Neural progenitor cell (in vitro differentiated cells): ENCODE results near the gene KDF1. TPM values are rescaled to one million over a fixed set of nuclear protein-coding genes. Genes with fewer than 3 reads are reported as not detected.

ENCODE experiments used
- DNase-seq: peaks from one replicate; pipeline ENCODE4 v3.0.0-alpha.2; 2016; ENCODE audit warnings: low spot score
- H2AFZ ChIP-seq: fragments of 200-600 bp; sonication (generic); replicated peaks from 2 replicates; pipeline ENCODE4 v1.6.1; 2016; ENCODE audit warnings: antibody characterized with exemption
- H3F3A ChIP-seq: fragments of 200-600 bp; sonication (generic); 2 replicates; pipeline ENCODE4 v1.6.1; 2016; ENCODE audit warnings: antibody characterized with exemption, low read depth
- H3K27ac ChIP-seq: fragments of 200-600 bp; sonication (generic); 2 replicates; pipeline ENCODE4 v1.5.1; 2016; ENCODE audit warnings: mild to moderate bottlenecking
- H3K27me3 ChIP-seq: fragments of 200-600 bp; sonication (generic); 2 replicates; pipeline ENCODE4 v1.6.1; 2016; ENCODE audit warnings: mild to moderate bottlenecking, moderate library complexity
- H3K36me3 ChIP-seq: fragments of 200-600 bp; sonication (generic); 2 replicates; pipeline ENCODE4 v1.5.1; 2016
- H3K4me1 ChIP-seq: fragments of 200-600 bp; sonication (generic); 2 replicates; pipeline ENCODE4 v1.6.1; 2016; ENCODE audit warnings: mixed run types
- H3K4me2 ChIP-seq: fragments of 200-600 bp; sonication (generic); 2 replicates; pipeline ENCODE4 v1.6.1; 2016
- H3K4me3 ChIP-seq: fragments of 200-600 bp; sonication (generic); 2 replicates; pipeline ENCODE4 v1.5.1; 2016
- H3K79me2 ChIP-seq: fragments of 200-600 bp; sonication (generic); 2 replicates; pipeline ENCODE4 v1.6.1; 2016; ENCODE audit warnings: low read depth
- H3K9ac ChIP-seq: fragments of 200-600 bp; sonication (generic); 2 replicates; pipeline ENCODE4 v1.6.1; 2016
- H3K9me3 ChIP-seq: fragments of 200-600 bp; sonication (generic); 2 replicates; pipeline ENCODE4 v1.5.1; 2016; ENCODE audit warnings: low read depth
- H4K20me1 ChIP-seq: fragments of 200-600 bp; sonication (generic); 2 replicates; pipeline ENCODE4 v1.6.1; 2016; ENCODE audit warnings: low read depth
- H3K27ac Mint-ChIP-seq: 3 replicates; pipeline ENCODE4 v1.8.0; 2021; ENCODE audit warnings: mixed read lengths
- H3K27me3 Mint-ChIP-seq: 2 replicates; pipeline ENCODE4 v1.8.0; 2022; ENCODE audit warnings: low read depth, mild to moderate bottlenecking, inconsistent platforms, moderate library complexity, mixed read lengths; ENCODE audit not compliant: insufficient read depth
- H3K36me3 Mint-ChIP-seq: 3 replicates; pipeline ENCODE4 v1.8.0; 2021; ENCODE audit warnings: mixed read lengths
- H3K4me1 Mint-ChIP-seq: 3 replicates; pipeline ENCODE4 v1.8.0; 2021; ENCODE audit warnings: mixed read lengths
- H3K4me3 Mint-ChIP-seq: 3 replicates; pipeline ENCODE4 v1.8.0; 2021; ENCODE audit warnings: mild to moderate bottlenecking, moderate library complexity, mixed read lengths
- H3K9me3 Mint-ChIP-seq: 3 replicates; pipeline ENCODE4 v1.8.0; 2020; ENCODE audit warnings: mixed read lengths
- EZH2 ChIP-seq: fragments of 200-600 bp; sonication (generic); IDR thresholded peaks from 2 replicates; pipeline ENCODE4 v1.6.1; 2017; ENCODE audit warnings: antibody characterized with exemption, mild to moderate bottlenecking, moderate library complexity
- EZH2phosphoT487 ChIP-seq: fragments of 200-600 bp; sonication (generic); IDR thresholded peaks from 2 replicates; pipeline ENCODE4 v1.6.1; 2017; ENCODE audit warnings: antibody characterized with exemption
- total RNA-seq: library from RNA; depleted of rRNA; stranded (reverse); fragments of >200 nt; gene quantifications from 2 replicates; pipeline ENCODE4 v1.2.3, GENCODE V29; 2015; ENCODE audit warnings: low replicate concordance
- TF ChIP-seq, protein P1 (sequence below): fragments of 200-600 bp; sonication (generic); IDR thresholded peaks from 2 replicates; pipeline ENCODE4 v1.5.1; 2017; ENCODE audit warnings: antibody characterized with exemption, mild to moderate bottlenecking

Gene KDF1
- total RNA-seq, 1 donor from 2014 or later, result not detected

DNA sequence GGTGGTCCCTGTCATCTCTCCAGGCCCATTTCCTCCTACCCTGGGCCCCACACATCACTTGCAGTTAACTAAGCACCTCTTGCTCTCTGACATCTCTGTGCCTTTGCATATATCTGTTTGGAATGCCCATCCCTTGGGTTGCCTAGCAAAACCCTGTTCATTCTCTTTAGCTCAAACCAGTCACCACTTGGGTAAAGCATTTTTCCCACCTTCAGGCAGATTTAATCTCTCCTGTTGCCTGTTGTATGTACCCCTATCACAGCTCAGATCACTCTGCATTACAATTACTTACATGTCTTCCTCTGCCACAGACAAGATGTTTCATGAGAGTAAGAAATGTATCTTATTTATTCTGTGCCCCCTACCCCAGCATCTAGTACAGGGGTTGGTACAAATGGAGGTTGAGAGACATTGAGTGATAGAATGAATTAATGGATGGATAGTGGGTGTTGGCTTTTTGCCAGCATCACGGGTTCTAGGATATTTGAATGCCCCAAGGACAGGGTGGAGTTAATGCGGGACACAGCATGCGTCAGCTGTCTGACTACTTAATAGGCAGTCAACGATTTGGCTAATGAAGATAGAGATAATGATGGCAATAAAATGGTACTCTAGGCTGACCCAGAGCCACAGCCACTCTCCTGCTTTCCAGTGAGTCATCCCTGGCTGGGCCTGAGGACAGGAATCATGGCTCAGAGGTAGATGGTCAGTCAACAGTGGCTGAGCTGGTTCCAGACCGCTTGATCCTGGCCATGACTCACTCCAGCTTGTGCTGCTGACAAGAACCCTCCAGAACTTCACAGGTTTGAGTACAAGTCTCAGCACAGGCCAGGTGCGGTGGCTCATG is 53.0 kb downstream of the KDF1 start:
- Histone ChIP-seq H2AFZ (no peak overlapping the region), H3K27me3 (peaks cover 3% of the 10 kb centered on the region)
- TF ChIP-seq EZH2phosphoT487, result no peak
- no peak for TF ChIP-seq EZH2
- TF ChIP-seq, protein P1, sequence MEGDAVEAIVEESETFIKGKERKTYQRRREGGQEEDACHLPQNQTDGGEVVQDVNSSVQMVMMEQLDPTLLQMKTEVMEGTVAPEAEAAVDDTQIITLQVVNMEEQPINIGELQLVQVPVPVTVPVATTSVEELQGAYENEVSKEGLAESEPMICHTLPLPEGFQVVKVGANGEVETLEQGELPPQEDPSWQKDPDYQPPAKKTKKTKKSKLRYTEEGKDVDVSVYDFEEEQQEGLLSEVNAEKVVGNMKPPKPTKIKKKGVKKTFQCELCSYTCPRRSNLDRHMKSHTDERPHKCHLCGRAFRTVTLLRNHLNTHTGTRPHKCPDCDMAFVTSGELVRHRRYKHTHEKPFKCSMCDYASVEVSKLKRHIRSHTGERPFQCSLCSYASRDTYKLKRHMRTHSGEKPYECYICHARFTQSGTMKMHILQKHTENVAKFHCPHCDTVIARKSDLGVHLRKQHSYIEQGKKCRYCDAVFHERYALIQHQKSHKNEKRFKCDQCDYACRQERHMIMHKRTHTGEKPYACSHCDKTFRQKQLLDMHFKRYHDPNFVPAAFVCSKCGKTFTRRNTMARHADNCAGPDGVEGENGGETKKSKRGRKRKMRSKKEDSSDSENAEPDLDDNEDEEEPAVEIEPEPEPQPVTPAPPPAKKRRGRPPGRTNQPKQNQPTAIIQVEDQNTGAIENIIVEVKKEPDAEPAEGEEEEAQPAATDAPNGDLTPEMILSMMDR, result no peak

DNA sequence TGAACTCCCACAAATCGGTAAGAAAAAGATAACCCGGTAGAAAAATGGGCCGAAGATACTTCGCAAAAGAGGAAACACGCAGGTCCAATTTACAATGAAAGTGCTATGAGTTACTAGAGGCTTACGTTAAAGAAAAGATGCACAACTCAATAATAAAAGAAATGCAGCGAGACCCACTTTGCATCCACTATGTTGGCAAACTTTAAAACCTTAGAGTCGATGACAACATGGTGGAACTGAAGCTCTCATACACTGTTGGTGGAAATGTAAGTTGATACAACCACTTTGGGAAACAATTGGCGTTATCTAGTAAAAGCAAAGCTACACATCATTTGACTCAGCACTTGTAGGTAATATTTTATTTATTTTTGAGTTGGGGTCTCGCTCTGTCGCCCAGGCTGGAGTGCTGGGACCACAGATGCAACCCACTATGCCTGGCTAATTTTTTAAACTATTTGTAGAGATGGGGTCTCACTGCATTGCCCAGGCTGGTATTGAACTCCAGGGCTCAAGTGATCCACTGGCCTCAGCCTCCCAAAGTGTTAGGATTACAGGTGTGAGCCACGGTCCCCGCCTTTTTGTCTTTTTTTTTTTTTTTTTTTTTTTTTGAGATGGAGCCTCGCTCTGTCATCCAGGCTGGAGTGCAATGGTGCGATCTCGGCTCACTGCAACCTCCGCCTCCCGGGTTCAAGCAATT is 59.3 kb downstream of the KDF1 start:
- Histone ChIP-seq H3K27ac (no peak overlapping the region), H3K27me3 (no peaks in the 10 kb centered on the region), H3K36me3 (no peaks in the 10 kb centered on the region), H3K79me2 (peaks cover 28% of the 10 kb centered on the region), H4K20me1 (no peaks in the 10 kb centered on the region), H3K9me3 (no peaks in the 10 kb centered on the region), H3K4me1 (peaks cover 9% of the 10 kb centered on the region), H3K4me2 (peak overlapping the region; percentile 82), H3K9ac (peak overlapping the region; percentile 98), H2AFZ (peak overlapping the region; percentile 95), H3K4me3 (peak overlapping the region; percentile 90), H3F3A (peaks cover 12% of the 10 kb centered on the region)
- TF ChIP-seq, protein P1, result no peak
- TF ChIP-seq EZH2phosphoT487 (no peak), EZH2 (no peak)
- H3K27me3 Mint-ChIP-seq, result peaks cover 3% of the 10 kb centered on the region
- peak overlapping the region; percentile 85 for H3K27ac Mint-ChIP-seq
- H3K36me3 Mint-ChIP-seq, result peaks cover 4% of the 10 kb centered on the region
- DNase-seq, result no peak
- no peaks in the 10 kb centered on the region for H3K9me3 Mint-ChIP-seq
- H3K4me1 Mint-ChIP-seq, result peaks cover 15% of the 10 kb centered on the region
- peak overlapping the region; percentile 90 for H3K4me3 Mint-ChIP-seq

More for the DNA sequence above, 53.0 kb downstream of the KDF1 start:
- Histone ChIP-seq H3K4me2 (no peak overlapping the region), H3K9me3 (no peaks in the 10 kb centered on the region), H4K20me1 (no peaks in the 10 kb centered on the region), H3K36me3 (no peaks in the 10 kb centered on the region), H3K4me3 (no peak overlapping the region), H3K79me2 (no peaks in the 10 kb centered on the region), H3K9ac (no peak overlapping the region), H3F3A (peaks cover 2% of the 10 kb centered on the region), H3K27ac (no peak overlapping the region), H3K4me1 (no peaks in the 10 kb centered on the region)
- Mint-ChIP-seq H3K9me3 (no peaks in the 10 kb centered on the region), H3K27me3 (peaks cover 5% of the 10 kb centered on the region), H3K36me3 (no peaks in the 10 kb centered on the region), H3K4me3 (no peak overlapping the region), H3K27ac (no peak overlapping the region), H3K4me1 (no peaks in the 10 kb centered on the region)
- no peak for DNase-seq

DNA sequence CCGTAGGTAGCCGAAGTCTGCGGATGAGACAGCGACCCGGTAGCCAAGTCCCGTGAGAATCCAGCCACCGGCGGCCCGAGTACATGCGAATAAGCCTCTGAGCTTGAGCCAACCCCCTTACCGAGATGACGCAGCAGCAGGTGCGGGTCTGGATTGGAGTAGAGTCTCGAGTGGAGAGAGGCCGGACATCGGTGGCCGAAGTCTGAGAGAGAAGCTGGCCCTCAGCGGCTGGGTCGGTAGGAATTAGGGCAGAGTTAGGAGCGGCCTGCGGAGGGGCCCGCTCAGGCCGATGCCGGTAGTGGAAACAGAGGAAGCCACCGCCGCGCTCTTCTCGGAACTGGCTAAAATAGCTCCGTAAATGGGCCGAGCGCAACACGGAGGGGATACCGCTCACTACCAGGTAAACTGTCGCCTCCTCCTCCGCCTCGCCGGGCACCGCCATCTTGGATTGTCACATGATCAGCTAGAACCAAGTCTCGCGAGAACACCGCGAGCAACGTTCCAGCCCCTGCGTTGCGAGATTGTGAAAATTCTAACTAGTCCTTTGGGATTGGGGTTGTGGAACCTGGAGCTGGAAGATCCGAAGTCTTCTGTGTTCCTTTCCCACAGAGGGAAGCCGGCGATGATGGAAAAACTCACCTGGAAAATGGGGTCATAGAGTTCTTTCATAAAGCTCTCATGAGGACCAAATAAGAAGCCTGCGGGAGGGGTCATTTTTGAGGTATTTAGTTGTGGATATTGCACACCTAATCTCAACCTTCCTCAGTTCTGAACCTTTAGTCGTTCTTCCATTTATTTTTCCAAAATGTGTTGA is 60.1 kb downstream of the KDF1 start, which contains the start of gene GPATCH3:
Gene GPATCH3, minus strand, starts transcription at position 467 of the 814 bp plus-strand sequence. Its CDS starts 25 bp downstream, at position 442.
- Mint-ChIP-seq H3K4me1 (peaks cover 15% of the 10 kb centered on the region), H3K4me3 (peak within 1 kb of the TSS; percentile 90), H3K27me3 (peaks cover 3% of the 10 kb centered on the region), H3K9me3 (no peaks in the 10 kb centered on the region), H3K36me3 (peaks cover 4% of the 10 kb centered on the region), H3K27ac (peak within 1 kb of the TSS; percentile 85)
- H2AFZ ChIP-seq, result peak within 1 kb of the TSS; percentile 95
- peaks cover 28% of the 10 kb centered on the region for H3K79me2 ChIP-seq
- peak within 1 kb of the TSS; percentile 84 for H3K27ac ChIP-seq
- peak within 1 kb of the TSS; percentile 82 for H3K4me2 ChIP-seq
- TF ChIP-seq EZH2phosphoT487 (no peak), EZH2 (no peak)
- TF ChIP-seq, protein P1, result no peak
- H3K4me1 ChIP-seq, result peaks cover 9% of the 10 kb centered on the region
- peak within 1 kb of the TSS; percentile 90 for H3K4me3 ChIP-seq
- H4K20me1 ChIP-seq, result no peaks in the 10 kb centered on the region
- H3K9me3 ChIP-seq, result no peaks in the 10 kb centered on the region
- H3K27me3 ChIP-seq, result no peaks in the 10 kb centered on the region
- peaks cover 12% of the 10 kb centered on the region for H3F3A ChIP-seq
- no peaks in the 10 kb centered on the region for H3K36me3 ChIP-seq
- peak; percentile 97 for DNase-seq
- peak within 1 kb of the TSS; percentile 98 for H3K9ac ChIP-seq
